ENCODE data around the gene DEFB113.

- TF ChIP-seq TCF12 (IDR thresholded peaks at IDR 0.05): no peak
- no peak for TF ChIP-seq PBX3 (IDR thresholded peaks at IDR 0.05)
- no peak for TF ChIP-seq TAF1 (IDR thresholded peaks at IDR 0.05; ENCODE audit: borderline replicate concordance, low read depth, low read length)
- no peak for TF ChIP-seq CTCF (IDR thresholded peaks at IDR 0.05)
- TF ChIP-seq YY1 (IDR thresholded peaks at IDR 0.05; ENCODE audit: low read depth): no peak
Measured at GRCh38 chr6:49978332-49979226, 9.2 kb upstream of the DEFB113 start.
